Measurements from ENCODE around the gene TMEM156. TPM values are rescaled to one million over a fixed set of nuclear protein-coding genes. Genes with fewer than 3 reads are reported as not detected.

Gene TMEM156
- total RNA-seq, 1 donor from 2014 or later: not detected

DNA sequence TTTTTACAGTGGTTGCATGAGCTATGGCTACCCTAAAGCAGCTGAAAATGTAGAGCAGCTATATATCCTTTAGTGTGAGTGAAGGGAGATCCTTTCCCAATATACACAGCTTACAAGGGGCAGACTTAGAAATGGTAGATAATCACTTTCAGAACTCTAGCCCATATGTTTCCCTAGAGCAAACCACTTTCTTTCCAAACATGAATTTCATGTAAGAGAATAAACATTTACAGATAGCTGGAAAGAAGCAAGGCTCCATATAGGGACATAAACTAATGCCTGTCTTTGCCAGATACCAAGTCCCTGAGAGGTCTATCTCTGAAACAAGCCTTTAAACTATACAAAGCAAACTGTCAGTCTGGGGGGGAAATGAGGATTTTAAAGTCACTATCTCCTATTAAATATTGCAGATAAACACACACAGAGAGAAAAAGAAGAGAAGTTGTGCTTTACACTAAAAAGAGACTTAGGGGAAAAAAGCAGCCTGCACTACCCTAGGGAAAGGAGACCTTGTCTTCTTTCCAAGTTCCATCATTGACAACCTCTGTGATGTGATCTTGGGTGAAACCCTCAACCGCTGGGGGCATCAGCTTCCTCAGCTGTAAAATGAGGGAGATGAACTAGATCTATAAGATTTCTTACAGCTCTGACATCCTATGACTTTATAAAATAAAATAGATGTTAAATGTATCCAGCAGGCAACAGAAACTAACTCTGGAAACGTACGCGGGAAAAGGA lies 73.6 kb downstream of the TMEM156 start:
- intact Hi-C loops (cut with DNase I): no loop called here

DNA sequence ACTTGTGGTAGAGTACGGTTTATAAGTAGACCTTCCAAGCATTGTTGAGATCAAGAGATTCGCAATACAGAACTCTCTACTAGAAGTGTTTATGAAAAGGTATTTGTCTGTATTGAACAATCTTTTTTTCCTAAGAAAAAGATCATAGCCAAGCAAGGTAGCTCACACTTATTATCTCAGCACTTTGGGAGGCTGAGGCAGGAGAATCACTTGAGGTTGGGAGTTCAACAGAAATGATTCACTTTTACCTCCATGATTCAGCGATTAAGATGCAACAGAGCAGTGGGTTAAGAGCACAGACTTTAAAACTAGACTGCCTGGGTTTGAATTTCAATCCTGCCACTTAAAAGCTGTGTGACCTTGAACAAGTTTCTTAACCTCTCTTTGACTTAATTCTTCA lies 74.3 kb downstream of the TMEM156 start:
- Histone ChIP-seq H3K4me1 (no peaks in the 10 kb centered on the region), H3K27me3 (no peaks in the 10 kb centered on the region), H3K36me3 (no peaks in the 10 kb centered on the region), H3K9me3 (no peaks in the 10 kb centered on the region), H3K27ac (no peak overlapping the region), H3K4me3 (no peak overlapping the region)
- TF ChIP-seq, protein P1, sequence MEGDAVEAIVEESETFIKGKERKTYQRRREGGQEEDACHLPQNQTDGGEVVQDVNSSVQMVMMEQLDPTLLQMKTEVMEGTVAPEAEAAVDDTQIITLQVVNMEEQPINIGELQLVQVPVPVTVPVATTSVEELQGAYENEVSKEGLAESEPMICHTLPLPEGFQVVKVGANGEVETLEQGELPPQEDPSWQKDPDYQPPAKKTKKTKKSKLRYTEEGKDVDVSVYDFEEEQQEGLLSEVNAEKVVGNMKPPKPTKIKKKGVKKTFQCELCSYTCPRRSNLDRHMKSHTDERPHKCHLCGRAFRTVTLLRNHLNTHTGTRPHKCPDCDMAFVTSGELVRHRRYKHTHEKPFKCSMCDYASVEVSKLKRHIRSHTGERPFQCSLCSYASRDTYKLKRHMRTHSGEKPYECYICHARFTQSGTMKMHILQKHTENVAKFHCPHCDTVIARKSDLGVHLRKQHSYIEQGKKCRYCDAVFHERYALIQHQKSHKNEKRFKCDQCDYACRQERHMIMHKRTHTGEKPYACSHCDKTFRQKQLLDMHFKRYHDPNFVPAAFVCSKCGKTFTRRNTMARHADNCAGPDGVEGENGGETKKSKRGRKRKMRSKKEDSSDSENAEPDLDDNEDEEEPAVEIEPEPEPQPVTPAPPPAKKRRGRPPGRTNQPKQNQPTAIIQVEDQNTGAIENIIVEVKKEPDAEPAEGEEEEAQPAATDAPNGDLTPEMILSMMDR (IDR thresholded peaks at IDR 0.05): no peak
- intact Hi-C loops (cut with DNase I): no loop called here
- DNase-seq (ENCODE audit: low spot score in 2 of 2): no peak

More for the DNA sequence above, 73.6 kb downstream of the TMEM156 start:
- TF ChIP-seq, protein P1 (IDR thresholded peaks at IDR 0.05): no peak
- H3K27me3 ChIP-seq: no peaks in the 10 kb centered on the region
- no peaks in the 10 kb centered on the region for H3K4me1 ChIP-seq
- no peaks in the 10 kb centered on the region for H3K36me3 ChIP-seq
- H3K27ac ChIP-seq: no peak overlapping the region
- DNase-seq (ENCODE audit: low spot score in 2 of 2): no peak
- no peaks in the 10 kb centered on the region for H3K9me3 ChIP-seq
- no peak overlapping the region for H3K4me3 ChIP-seq

DNA sequence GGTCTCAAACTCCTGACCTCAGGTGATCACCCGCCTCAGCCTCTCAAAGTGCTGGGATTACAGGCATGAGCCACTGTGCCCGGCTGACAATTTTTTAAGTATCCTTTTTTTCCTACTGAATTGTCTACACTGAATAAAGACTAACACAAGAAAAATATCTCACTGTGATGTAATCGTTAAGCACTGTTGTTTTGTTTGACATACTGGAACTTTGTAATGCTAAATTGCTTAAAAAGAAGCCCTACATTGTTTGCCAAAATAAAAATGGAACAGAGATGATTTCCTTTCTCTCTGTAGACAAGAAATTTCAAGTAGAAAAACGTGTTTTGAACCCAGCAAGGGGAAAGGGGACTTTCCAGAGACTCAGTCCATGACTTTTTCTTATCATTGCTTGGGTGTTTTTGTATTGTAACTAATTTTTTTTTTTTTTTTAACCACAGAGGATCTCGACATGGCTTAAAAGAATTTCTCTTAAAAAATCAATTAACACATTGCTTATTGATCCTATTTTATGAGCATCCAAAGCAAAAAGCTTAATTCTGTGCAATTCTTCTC lies 74.9 kb downstream of the TMEM156 start:
- TF ChIP-seq, protein P1 (IDR thresholded peaks at IDR 0.05): no peak
- no peak for DNase-seq (ENCODE audit: low spot score in 2 of 2)
- Histone ChIP-seq H3K4me3 (no peak overlapping the region), H3K4me1 (no peaks in the 10 kb centered on the region), H3K9me3 (no peaks in the 10 kb centered on the region), H3K27ac (no peak overlapping the region), H3K27me3 (no peaks in the 10 kb centered on the region), H3K36me3 (no peaks in the 10 kb centered on the region)
- intact Hi-C loops (cut with DNase I): no loop called here

DNA sequence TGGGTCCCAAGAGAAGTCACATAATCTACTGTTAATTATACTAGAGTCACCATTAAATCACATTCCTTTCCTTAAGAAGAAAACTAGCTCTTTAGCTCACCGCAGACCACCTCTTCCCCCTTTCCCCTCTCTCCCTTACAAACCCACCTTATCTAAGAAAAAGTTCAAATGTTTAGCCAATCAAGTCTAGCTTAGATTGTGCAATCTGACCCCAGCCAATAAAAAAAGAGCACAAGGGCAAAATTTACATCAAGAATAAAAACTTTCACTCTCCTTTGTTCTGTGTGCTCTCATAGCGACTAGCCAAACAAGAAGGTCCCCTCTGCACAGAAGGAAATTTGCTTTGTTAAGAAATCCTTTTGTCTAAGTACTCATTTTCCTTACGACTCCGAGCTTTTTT lies 76.3 kb downstream of the TMEM156 start:
- Histone ChIP-seq H3K4me1 (no peaks in the 10 kb centered on the region), H3K4me3 (no peak overlapping the region), H3K9me3 (no peaks in the 10 kb centered on the region), H3K27ac (no peak overlapping the region), H3K27me3 (no peaks in the 10 kb centered on the region), H3K36me3 (no peaks in the 10 kb centered on the region)
- no peak for DNase-seq (ENCODE audit: low spot score in 2 of 2)
- TF ChIP-seq, protein P1 (IDR thresholded peaks at IDR 0.05): no peak
- intact Hi-C loops (cut with DNase I): no loop called here

DNA sequence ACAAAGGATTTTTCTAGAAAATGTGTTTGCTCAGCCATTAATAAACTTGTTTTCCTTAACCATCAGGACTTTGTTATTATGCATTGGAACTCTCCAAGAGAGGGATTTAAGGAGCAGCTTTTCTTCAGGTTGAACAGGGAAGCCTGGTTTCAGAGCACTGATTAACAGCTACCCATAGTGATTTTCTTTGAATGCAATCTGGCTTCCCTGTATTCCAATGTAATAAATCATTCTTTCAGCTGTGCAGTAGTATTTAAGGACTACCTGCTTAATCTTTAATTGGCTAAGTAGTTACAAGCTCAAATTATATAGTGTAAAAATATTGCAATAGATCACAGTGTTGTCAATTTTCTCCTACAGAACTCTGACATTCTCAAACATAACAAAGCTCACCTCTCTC lies 77.5 kb downstream of the TMEM156 start:
- intact Hi-C loops (cut with DNase I): no loop called here

More for the DNA sequence above, 77.5 kb downstream of the TMEM156 start:
- no peak for DNase-seq (ENCODE audit: low spot score in 2 of 2)
- H3K27ac ChIP-seq: no peak overlapping the region
- no peaks in the 10 kb centered on the region for H3K4me1 ChIP-seq
- H3K27me3 ChIP-seq: no peaks in the 10 kb centered on the region
- no peaks in the 10 kb centered on the region for H3K36me3 ChIP-seq
- H3K9me3 ChIP-seq: no peaks in the 10 kb centered on the region
- TF ChIP-seq, protein P1 (IDR thresholded peaks at IDR 0.05): no peak
- H3K4me3 ChIP-seq: no peak overlapping the region

Measured in ascending aorta (tissue), 2 donors.